ENCODE data around the gene ARHGEF4. TPM values are rescaled to one million over a fixed set of nuclear protein-coding genes. Genes with fewer than 3 reads are reported as not detected.
A peak's percentile ranks its signal among the peaks of the same experiment; 100 is the strongest.

ARHGEF4 gene
- polyA plus RNA-seq, 4 donors = 6.1 to 8.0 (median 7.2) TPM

DNA sequence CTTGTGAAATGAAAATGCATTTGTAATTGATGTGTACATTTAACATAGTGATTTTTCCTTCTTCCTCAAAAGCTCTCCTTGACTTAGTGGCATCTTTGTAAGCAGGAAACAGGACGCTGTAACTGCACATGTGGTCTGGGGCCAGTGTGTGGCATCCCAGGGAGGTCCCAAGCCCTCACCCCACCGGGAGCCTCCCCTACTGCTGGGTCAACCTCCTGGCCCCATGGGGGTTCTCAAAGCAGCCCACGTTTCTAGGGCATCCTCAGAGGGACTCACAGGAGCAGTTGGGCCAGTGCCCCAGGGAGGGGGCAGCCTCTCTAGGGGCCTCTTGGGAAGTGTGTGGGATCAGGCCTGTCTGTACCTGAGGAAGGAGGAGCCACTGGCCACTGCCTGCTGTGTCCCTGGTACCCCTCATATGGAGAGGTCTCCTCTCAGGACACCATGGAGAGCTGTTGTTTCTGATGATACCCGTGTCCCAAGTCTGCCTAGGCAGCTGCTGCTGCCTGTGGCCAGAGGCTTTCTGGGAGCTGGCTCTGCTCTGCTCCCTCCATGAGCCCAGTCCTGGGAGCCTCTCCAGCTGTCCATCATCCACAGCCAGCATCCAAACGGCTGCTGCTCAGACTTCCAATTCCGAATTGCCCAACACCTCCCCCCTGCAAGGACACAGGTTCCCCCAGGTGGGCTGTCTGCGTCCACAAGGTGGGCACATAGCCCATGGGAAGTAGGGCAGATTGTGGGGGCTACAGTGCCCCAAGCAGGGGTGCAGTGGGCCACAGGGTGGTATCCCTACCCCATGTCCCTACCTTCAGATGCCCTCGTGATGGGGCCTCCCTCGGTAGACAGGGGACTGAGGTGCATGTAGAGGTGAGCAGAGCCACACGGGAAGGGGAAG, 13.4 kb downstream of the ARHGEF4 start:
- no peak for DNase-seq (ENCODE audit: low read depth in 4 of 4, low spot score in 3 of 4)

DNA sequence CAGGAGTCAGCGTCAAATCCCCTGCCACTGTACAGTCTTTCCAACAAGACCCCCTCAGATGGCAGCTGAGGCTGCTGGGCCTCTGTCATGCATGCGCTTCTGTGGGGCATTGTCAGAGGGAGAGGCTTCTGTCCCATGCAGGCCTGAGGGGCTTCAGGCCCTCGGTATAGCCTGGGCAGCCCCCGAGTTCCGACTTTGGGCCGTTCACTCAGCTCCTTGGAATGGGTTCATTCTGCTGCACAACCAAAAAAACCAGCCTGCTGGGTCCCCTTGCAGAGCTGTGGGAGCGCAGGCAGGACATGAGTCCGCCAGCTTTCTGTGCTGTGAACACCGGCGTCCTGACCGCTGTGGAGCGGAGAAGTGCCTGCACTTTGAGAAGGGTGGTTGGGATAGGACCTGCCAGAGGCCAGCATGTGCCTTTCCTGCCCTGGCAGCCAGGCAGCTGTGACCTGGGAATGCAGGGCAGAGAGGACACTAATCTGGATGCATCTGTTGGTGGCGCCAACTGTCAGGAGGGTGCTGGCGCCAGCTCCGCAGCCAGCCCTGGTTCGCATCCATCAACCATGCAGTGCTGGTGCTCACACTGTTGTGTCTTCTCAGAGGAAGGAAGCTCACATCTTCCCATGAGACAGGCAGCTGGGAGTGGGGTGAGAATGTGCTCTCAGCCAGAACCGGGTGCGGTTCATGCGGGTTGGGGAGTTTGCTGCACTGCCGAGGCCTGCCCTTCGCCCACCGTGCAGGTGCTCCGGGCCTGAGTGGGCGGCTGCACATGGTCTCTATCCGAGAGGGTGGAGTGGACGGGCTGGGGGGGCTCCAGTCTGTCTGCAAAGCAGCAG, 14.3 kb downstream of the ARHGEF4 start:
- no peak for DNase-seq (ENCODE audit: low read depth in 4 of 4, low spot score in 3 of 4)

DNA sequence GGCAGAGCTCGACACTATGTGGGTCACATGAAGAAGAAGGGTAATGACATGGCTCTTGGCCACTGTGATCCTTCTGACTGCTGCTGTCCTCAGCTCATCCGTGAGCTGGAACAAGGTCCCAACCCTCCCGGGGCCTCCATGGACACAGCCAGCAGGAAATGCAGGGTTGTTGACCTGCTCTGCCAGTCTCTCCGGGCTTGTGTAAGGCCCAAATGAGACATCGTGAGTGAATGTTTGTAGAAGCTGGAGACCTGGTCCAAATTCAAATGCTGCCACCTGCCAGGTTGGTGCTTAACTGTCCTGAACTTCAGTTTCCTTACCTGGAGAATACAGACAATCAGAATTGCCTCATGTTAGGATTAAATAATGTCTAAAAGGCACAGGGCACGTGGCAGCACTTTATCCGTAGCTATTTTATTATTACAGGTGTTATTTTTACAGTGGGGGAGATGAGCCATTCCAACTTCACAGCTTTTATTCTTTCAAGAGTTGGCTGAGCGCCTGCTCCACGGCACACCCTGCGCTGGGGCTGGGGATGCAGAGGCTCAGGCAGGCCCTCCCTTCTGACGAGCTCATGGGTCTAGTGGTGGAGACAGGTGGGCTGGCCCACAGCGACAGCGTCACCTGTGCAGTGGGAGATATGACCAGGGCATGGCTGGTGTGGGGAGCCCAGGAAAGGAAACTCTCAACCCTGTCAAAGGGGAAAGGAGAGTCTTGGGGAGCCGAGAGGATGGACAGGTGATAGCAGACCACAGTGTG, 15.1 kb downstream of the ARHGEF4 start:
- DNase-seq (ENCODE audit: low read depth in 4 of 4, low spot score in 3 of 4) = no peak

DNA sequence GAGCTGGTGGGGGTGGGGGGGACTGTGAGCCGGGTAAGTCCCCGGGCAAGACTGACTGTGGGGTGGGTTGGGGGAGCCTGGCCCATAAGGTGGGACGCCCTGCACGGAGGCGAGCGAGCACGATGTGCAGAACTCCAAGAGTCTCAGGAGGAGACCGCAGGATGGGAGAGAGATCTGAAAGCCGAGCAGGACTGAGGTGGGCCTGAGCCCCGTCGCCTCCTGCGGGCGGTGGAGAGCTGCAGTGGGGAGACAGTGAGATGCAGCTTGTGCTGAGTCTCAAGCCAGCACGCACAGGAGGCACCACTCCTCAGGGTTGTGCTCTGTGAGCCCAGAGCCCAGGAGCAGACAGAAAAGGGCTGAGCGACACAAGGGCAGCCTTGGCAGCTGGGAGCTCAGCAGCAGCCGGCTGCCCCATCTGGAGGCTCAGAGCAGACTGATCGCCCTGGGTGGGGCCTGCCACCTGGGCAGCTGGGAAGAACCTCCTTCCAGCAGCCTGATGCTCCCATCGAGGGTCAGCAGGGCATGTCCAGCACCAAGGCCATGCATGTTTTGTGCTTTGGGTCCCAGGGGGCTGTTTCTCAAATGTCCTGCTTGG, 15.9 kb downstream of the ARHGEF4 start:
- no peak for DNase-seq (ENCODE audit: low read depth in 4 of 4, low spot score in 3 of 4)

DNA sequence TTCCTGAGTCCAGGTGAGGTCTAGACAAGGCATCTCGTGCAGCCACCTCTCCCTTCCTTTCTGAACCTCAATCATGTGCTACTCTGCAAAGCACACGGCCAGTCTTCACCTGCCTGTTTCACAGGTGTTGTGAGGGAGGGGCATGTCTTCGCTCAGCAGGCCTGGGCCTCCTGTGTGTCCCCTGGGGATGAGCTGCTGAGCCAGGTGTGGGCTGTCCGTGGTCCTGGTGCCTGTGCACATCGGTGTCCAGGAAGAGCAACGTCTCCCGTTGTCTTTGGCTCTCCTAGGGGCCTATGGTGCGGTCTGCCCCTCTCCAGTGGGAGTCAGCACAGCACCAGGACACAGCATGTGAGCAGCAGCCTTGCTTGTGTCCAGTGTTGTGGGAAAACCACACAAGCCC, 16.7 kb downstream of the ARHGEF4 start:
- DNase-seq (ENCODE audit: low read depth in 4 of 4, low spot score in 3 of 4) = no peak

DNA sequence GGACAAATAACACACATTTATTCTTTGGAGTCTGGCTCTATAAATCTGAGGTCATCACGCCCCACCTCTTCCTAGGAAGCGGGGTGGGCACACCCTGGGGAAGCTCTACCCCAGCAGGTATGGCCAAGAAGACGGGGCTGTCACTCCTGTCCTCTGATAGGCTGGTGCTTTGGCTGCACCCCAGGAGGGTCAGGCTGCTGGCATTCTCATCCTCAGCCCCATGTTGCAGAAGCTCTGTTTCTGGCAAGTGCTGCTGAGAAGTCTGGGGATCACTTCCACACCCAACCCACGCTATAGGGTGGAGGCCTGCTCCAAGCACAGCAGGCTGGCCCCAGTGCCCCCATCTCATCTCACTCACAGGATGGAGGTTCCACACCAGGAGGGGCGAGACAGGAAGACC, 17.6 kb downstream of the ARHGEF4 start:
- no peak for DNase-seq (ENCODE audit: low read depth in 4 of 4, low spot score in 3 of 4)

DNA sequence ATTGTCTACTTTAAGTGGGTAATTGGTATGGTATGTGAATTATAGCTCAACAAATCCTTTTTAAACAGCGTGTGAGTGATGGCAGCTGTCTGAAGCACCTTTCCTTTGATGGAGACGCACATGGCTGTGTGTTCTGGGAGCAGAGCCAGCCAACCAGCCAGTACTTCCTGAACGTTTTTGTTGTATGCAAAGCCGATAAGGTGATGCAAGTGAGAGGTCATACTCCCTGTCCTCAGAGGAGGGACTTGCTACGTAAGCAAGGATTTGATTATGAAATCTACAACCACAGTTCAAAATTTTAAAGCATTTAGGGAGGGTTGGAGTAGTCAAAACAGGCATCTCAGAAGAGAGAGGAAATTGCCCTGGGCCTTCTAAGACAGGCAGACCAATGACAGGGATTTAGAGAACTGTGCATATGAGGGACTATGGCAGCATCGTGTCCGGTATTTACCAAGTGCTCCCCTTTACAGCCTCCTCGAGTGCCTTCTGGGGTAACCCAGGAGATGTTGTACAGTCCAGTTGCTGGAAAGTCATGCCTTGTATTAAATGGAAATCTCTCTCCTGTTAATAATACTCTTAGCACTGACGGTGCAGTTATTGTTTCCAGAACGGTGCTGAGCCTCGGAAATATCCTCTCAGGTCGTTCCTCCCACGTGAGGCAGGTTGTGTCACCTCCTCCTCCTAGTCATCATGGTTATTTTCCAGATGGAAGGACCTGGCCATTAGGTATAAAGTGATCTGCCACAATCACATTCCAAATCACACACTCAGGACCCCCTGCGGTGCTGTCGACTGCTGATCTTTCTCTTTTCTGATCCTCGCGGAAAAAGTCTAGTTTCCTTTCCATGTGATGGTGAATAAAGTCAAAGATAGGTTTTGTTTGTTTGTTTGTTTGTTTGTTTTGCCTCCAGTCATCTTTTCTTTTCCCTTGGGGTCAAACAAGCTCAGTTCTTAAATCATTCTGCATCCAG, 28.4 kb downstream of the ARHGEF4 start:
- DNase-seq (ENCODE audit: low read depth in 4 of 4, low spot score in 3 of 4) = no peak

DNA sequence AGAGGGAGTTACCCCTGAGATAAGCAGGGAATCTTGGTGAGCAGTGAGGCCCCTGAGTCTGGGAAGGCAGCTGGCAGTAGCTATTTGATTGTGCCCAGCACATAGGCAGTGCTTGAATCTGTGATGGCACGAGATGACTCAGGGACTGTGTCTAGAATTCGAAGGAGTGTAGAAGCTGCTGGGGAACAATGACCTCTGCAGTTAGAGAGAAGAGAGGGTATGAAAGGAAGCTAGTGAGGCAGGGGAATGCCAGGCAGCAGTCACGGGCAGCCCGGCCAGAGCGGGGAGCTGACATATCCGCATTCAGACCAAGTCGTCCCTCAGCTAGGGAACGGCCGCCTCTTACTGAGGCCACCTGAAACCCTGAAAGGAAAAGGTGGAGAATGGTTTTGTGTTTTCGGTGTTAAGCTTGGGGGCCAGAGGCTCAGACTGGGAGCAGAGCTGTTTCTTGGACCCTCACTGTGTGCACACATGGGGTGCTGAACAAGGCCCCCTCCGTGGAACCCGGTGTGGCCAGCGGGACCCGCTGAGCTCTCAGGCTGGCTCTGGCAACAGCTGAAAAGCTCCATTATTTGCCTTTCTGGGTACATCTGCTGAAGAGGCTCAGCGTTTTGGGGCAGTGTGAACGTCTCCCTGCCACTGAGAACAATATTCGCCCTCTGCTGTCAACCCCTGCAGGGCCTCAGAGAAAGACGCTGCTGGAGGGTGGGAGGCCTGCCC, 32.9 kb downstream of the ARHGEF4 start:
- no peak for DNase-seq (ENCODE audit: low read depth in 4 of 4, low spot score in 3 of 4)

DNA sequence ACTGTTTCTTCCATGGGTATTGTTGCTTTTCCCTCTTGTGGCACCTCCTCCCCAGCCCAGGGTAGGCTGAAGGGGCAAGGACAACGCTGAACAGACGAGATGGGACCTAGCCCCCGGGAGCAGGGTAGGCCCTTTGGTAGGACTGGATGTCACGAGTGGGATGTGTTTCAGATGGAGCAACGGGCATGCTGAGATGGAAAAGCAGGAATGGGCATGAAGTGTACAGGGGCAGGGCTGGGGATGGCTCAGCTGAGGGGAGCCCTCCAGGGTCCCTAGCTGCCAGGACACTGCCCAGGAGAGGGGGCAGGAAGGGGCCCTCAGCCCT, 33.4 kb downstream of the ARHGEF4 start:
- DNase-seq (ENCODE audit: low read depth in 4 of 4, low spot score in 3 of 4) = no peak

DNA sequence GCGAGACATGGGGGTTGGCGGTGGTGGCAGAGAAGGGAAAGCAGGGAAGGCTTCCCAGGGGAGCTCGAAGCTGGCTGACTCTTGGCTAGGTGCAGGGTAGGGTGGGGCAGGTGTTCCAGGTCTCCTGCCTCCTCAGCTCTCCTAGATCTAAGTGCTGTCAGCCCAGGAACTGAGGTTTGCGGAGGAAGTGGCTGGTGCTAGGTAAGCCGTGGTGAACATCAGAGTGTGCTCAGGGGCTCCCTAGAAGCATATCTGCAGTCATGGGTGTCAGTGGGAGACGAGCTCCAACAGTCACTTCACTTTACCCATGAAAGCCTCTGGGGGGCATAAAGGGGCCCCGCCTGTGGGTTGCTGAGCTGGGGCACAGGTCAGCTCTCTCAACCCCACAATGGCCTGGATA, 34.1 kb downstream of the ARHGEF4 start:
- no peak for DNase-seq (ENCODE audit: low read depth in 4 of 4, low spot score in 3 of 4)

DNA sequence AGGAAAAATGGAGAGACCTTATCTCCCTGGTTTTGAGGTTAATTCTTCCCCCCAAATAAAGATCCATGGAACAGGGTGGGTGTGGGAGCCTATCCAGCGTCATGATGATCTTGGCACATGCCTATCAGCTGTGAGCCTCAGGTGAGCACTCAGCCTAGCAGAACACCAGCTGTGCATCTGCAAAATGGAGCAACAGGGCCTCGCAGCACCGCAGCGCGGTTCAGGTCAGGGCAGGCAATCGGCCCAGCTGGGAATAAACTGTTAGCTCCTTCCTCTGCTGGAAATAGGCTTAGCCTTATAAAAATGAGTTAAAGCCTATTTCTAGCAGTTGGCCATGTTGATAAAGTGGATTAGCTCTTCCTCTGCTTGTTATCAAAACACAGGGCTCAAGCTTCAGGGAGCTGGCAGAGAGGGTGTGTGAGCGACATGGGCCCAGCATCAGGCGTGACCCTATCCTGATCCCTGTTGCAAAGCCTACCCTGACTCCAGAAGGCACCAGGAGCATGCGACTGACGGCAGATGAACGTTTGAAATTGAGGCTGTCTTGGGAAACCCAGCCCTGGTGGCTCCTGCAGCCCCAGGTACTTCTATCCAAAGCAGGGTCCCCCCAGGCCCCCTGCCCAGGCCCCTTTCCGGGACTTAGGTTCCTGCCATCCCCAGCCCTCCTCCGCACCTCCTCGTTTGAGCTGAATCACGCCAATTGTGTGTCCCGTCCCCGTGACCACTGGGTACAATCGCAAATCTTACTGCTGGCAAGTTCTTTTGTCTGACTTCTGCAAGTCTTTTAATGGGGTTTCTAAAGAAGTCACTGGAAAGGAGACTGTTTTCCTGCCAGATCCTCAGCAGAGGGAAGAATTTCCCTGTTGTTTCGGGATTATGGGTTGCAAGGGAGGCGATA, 35.4 kb downstream of the ARHGEF4 start:
- DNase-seq (ENCODE audit: low read depth in 4 of 4, low spot score in 3 of 4) = no peak

DNA sequence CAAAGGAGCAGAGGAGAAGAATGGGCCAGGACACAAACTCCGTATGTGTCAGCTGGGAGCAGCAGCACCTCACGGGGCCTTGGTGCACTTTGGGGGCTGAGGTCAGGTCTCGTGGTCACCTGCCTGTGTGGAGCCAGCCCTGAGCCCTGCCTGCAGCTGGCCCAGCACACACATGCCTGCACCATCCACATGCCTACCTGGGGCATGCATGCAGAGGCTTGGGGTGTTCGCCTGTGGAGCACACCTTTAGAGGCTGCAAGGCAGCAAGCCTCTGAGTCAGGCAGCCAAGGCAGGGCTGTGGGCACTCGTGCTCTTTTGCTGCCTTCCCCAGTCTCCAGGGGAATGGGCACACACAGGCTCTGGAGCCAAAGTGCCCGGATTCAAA, 36.0 kb downstream of the ARHGEF4 start:
- DNase-seq (ENCODE audit: low read depth in 4 of 4, low spot score in 3 of 4) = no peak

DNA sequence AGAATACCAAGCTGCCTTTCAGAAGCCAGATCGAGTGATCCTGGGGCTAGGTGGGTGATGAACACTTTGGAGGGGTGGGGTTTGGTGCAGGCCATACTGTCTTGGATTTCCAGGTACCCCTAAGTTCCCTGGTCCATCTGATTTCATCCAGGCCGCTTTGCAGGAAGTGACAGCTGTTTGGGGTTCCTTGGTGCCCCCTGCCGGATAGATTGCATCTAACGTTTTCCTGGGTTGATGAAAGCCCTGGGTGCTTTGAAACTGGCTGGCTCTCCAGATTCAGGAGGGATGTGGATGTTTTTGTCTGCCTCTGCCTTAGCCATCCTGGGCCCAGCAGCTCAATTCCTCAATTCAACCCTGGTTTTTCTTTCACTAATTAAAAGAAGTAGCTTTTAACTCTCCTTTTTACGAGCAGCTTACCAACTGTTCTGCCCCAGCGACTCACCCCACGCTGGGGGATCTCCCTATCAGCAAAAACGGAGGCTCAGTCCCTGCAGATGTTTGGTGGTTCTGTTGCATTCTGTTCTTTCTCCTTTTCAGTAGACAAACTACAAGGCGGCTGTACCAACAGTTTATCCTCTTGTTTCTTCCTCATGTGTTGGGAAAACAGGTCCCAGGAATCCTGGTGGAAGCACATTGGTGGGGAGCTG, 37.1 kb downstream of the ARHGEF4 start:
- peak; percentile 45 to 55 (median 48) for DNase-seq (ENCODE audit: low read depth in 4 of 4, low spot score in 3 of 4)

DNA sequence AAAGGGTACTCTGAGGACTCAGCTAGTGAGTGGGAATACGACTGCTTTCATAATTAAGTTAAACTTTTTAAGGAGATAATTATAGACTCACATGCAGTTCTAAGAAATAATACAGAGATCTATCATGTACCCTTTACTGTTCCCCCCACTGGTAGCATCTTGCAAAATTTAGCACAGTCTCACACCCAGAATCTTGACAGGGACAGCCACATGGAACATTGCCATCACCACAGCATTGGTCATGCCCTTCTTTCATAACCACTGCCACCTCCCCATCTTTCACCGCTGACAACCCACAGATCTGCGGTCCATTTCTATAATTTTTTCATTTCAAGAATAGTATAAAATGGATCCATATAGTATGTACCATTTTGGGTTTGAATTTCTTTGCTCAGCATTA, 37.8 kb downstream of the ARHGEF4 start:
- no peak for DNase-seq (ENCODE audit: low read depth in 4 of 4, low spot score in 3 of 4)

DNA sequence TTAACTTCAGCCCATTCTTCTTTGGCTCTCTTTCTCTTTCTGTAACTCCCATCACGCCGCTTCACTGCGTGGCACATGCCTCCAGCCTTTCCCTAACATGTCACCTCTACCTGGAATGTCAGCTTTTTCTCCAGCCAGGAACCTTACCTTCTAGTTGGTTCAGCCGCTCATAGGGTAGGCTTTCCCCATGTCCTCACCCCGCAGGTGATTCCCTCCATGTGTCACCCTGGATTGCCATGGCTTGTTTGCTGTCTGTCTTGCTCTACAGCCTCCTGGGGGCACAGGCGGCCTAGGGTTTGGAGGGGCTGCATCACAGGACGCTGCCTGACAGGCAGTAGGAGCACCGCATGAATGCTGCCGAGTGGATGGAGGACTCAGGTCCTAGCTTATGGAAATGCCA, 39.2 kb downstream of the ARHGEF4 start:
- DNase-seq (ENCODE audit: low read depth in 4 of 4, low spot score in 3 of 4) = no peak

DNA sequence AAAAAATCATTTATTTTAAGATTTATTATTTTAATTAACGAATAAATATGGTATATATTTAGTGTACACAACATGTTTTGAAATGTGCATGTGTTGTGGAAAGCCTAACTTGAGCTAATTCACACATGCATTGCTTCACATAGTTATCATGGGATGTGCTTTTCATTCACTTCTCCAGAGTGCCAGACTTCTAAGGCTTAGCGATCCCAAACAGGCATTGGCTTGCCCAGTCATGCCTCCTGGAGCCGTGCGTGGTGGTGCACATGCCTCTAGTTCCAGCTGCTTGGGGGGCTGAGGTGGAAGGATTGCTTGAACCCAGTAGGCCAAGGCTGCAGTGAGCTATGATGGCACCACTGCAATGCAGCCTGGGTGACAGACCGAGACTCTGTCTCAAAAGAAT, 40.5 kb downstream of the ARHGEF4 start:
- DNase-seq (ENCODE audit: low read depth in 4 of 4, low spot score in 3 of 4) = no peak

DNA sequence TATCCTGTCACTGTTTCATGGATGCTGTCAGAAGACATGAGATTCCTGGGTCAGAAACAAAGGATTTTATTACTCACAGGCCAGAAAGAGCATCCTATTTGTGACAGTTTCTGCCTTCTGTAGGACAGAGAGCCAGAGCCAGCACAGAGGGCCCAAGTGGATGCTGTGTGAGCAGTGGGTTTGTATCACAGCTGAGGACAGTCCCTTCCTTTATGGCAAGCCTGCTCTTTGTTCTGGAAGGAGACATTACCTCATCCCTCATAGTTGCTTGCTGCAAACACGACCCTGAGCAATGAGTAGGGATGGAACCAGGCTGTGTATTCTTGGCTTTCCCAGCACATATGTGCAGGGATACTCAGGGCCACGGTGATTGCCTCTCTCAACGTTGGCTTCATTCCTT, 41.6 kb downstream of the ARHGEF4 start:
- no peak for DNase-seq (ENCODE audit: low read depth in 4 of 4, low spot score in 3 of 4)

DNA sequence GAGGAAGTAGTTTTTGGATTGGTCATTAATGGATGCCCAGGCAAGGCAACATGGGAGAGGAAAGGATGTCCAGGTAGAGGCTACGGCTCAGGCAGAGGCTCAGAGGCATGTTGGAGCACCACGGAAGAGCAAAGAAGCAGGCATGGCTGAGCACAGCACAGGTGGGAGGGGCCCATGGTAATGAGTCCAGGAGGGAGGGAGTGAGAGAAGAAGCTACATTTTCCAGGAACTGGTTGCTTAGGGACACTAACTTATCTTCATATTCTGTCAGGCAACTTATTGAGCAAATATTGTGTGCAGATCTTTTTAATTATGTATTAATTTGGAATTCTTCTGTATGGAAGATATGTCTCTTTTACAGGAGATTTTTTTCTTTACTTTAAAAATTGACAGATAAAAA, 42.2 kb downstream of the ARHGEF4 start:
- no peak for DNase-seq (ENCODE audit: low read depth in 4 of 4, low spot score in 3 of 4)

Measured in right renal pelvis (tissue), 4 donors.